ENCODE data around the gene FOXP1.

Gene FOXP1

GRCh38 chr3:71217640-71218222 lies 365.8 kb downstream of the FOXP1 start:
- Histone ChIP-seq H3K27me3 (ENCODE audit: control insufficient read depth in 1 of 2, insufficient read depth in 2 of 2, low read length in 2 of 2) (no peaks in the 10 kb centered on the region), H3K9ac (ENCODE audit: low read length in 2 of 2) (no peak overlapping the region), H3K4me1 (ENCODE audit: control insufficient read depth, insufficient read depth, low read length) (no peaks in the 10 kb centered on the region), H3K4me3 (ENCODE audit: low read length in 2 of 2) (no peak overlapping the region), H3K36me3 (ENCODE audit: control insufficient read depth in 2 of 2, insufficient read depth in 2 of 2, low read length in 2 of 2) (no peaks in the 10 kb centered on the region), H3K27ac (ENCODE audit: low read length) (no peak overlapping the region), H3K9me3 (ENCODE audit: control insufficient read depth in 2 of 2, low read length in 2 of 2) (no peaks in the 10 kb centered on the region)

GRCh38 chr3:71215351-71215750 lies 368.2 kb downstream of the FOXP1 start:
- Histone ChIP-seq H3K4me3 (ENCODE audit: low read length in 2 of 2) (no peak overlapping the region), H3K27ac (ENCODE audit: low read length) (no peak overlapping the region), H3K9ac (ENCODE audit: low read length in 2 of 2) (no peak overlapping the region), H3K4me1 (ENCODE audit: control insufficient read depth, insufficient read depth, low read length) (peaks cover 8% of the 10 kb centered on the region), H3K27me3 (ENCODE audit: control insufficient read depth in 1 of 2, insufficient read depth in 2 of 2, low read length in 2 of 2) (no peaks in the 10 kb centered on the region), H3K9me3 (ENCODE audit: control insufficient read depth in 2 of 2, low read length in 2 of 2) (no peaks in the 10 kb centered on the region), H3K36me3 (ENCODE audit: control insufficient read depth in 2 of 2, insufficient read depth in 2 of 2, low read length in 2 of 2) (no peaks in the 10 kb centered on the region)

- Histone ChIP-seq H3K36me3 (ENCODE audit: control insufficient read depth in 2 of 2, insufficient read depth in 2 of 2, low read length in 2 of 2) (no peaks in the 10 kb centered on the region), H3K9ac (ENCODE audit: low read length in 2 of 2) (no peak overlapping the region), H3K9me3 (ENCODE audit: control insufficient read depth in 2 of 2, low read length in 2 of 2) (no peaks in the 10 kb centered on the region), H3K4me3 (ENCODE audit: low read length in 2 of 2) (no peak overlapping the region), H3K27ac (ENCODE audit: low read length) (no peak overlapping the region), H3K4me1 (ENCODE audit: control insufficient read depth, insufficient read depth, low read length) (peaks cover 14% of the 10 kb centered on the region), H3K27me3 (ENCODE audit: control insufficient read depth in 1 of 2, insufficient read depth in 2 of 2, low read length in 2 of 2) (no peaks in the 10 kb centered on the region)
Measured at GRCh38 chr3:71214797-71215196, 368.7 kb downstream of the FOXP1 start.

- Histone ChIP-seq H3K36me3 (ENCODE audit: control insufficient read depth in 2 of 2, insufficient read depth in 2 of 2, low read length in 2 of 2) (no peaks in the 10 kb centered on the region), H3K9me3 (ENCODE audit: control insufficient read depth in 2 of 2, low read length in 2 of 2) (no peaks in the 10 kb centered on the region), H3K4me3 (ENCODE audit: low read length in 2 of 2) (no peak overlapping the region), H3K4me1 (ENCODE audit: control insufficient read depth, insufficient read depth, low read length) (peaks cover 17% of the 10 kb centered on the region), H3K27ac (ENCODE audit: low read length) (no peak overlapping the region), H3K27me3 (ENCODE audit: control insufficient read depth in 1 of 2, insufficient read depth in 2 of 2, low read length in 2 of 2) (no peaks in the 10 kb centered on the region), H3K9ac (ENCODE audit: low read length in 2 of 2) (no peak overlapping the region)
Measured at GRCh38 chr3:71214016-71214415, 369.5 kb downstream of the FOXP1 start.

- Histone ChIP-seq H3K36me3 (ENCODE audit: control insufficient read depth in 2 of 2, insufficient read depth in 2 of 2, low read length in 2 of 2) (no peaks in the 10 kb centered on the region), H3K9ac (ENCODE audit: low read length in 2 of 2) (peak overlapping the region in 1 of 2 donors; percentile 12), H3K4me1 (ENCODE audit: control insufficient read depth, insufficient read depth, low read length) (peaks cover 30% of the 10 kb centered on the region), H3K27me3 (ENCODE audit: control insufficient read depth in 1 of 2, insufficient read depth in 2 of 2, low read length in 2 of 2) (no peaks in the 10 kb centered on the region), H3K27ac (ENCODE audit: low read length) (peak overlapping the region; percentile 74), H3K4me3 (ENCODE audit: low read length in 2 of 2) (no peak overlapping the region), H3K9me3 (ENCODE audit: control insufficient read depth in 2 of 2, low read length in 2 of 2) (no peaks in the 10 kb centered on the region)
Measured at GRCh38 chr3:71211083-71211482, 372.4 kb downstream of the FOXP1 start.

GRCh38 chr3:71210257-71211007 lies 373.1 kb downstream of the FOXP1 start:
- Histone ChIP-seq H3K9me3 (ENCODE audit: control insufficient read depth in 2 of 2, low read length in 2 of 2) (no peaks in the 10 kb centered on the region), H3K4me1 (ENCODE audit: control insufficient read depth, insufficient read depth, low read length) (peaks cover 30% of the 10 kb centered on the region), H3K4me3 (ENCODE audit: low read length in 2 of 2) (no peak overlapping the region), H3K27me3 (ENCODE audit: control insufficient read depth in 1 of 2, insufficient read depth in 2 of 2, low read length in 2 of 2) (no peaks in the 10 kb centered on the region), H3K36me3 (ENCODE audit: control insufficient read depth in 2 of 2, insufficient read depth in 2 of 2, low read length in 2 of 2) (no peaks in the 10 kb centered on the region), H3K27ac (ENCODE audit: low read length) (peak overlapping the region; percentile 74), H3K9ac (ENCODE audit: low read length in 2 of 2) (peak overlapping the region; percentile 6 to 12)

- Histone ChIP-seq H3K9ac (ENCODE audit: low read length in 2 of 2) (no peak overlapping the region), H3K27me3 (ENCODE audit: control insufficient read depth in 1 of 2, insufficient read depth in 2 of 2, low read length in 2 of 2) (no peaks in the 10 kb centered on the region), H3K36me3 (ENCODE audit: control insufficient read depth in 2 of 2, insufficient read depth in 2 of 2, low read length in 2 of 2) (no peaks in the 10 kb centered on the region), H3K9me3 (ENCODE audit: control insufficient read depth in 2 of 2, low read length in 2 of 2) (no peaks in the 10 kb centered on the region), H3K4me1 (ENCODE audit: control insufficient read depth, insufficient read depth, low read length) (peaks cover 35% of the 10 kb centered on the region), H3K4me3 (ENCODE audit: low read length in 2 of 2) (no peak overlapping the region), H3K27ac (ENCODE audit: low read length) (peak overlapping the region; percentile 0)
Measured at GRCh38 chr3:71208211-71209095, 375.1 kb downstream of the FOXP1 start.

GRCh38 chr3:71207632-71208031 lies 375.9 kb downstream of the FOXP1 start:
- Histone ChIP-seq H3K27ac (ENCODE audit: low read length) (peak overlapping the region; percentile 0), H3K4me1 (ENCODE audit: control insufficient read depth, insufficient read depth, low read length) (peaks cover 41% of the 10 kb centered on the region), H3K9ac (ENCODE audit: low read length in 2 of 2) (no peak overlapping the region)

GRCh38 chr3:71206305-71207165 lies 377.0 kb downstream of the FOXP1 start:
- Histone ChIP-seq H3K9me3 (ENCODE audit: control insufficient read depth in 2 of 2, low read length in 2 of 2) (no peaks in the 10 kb centered on the region), H3K4me1 (ENCODE audit: control insufficient read depth, insufficient read depth, low read length) (peaks cover 48% of the 10 kb centered on the region), H3K9ac (ENCODE audit: low read length in 2 of 2) (no peak overlapping the region), H3K4me3 (ENCODE audit: low read length in 2 of 2) (no peak overlapping the region), H3K27ac (ENCODE audit: low read length) (no peak overlapping the region), H3K36me3 (ENCODE audit: control insufficient read depth in 2 of 2, insufficient read depth in 2 of 2, low read length in 2 of 2) (no peaks in the 10 kb centered on the region), H3K27me3 (ENCODE audit: control insufficient read depth in 1 of 2, insufficient read depth in 2 of 2, low read length in 2 of 2) (no peaks in the 10 kb centered on the region)

More at GRCh38 chr3:71207632-71208031, 375.9 kb downstream of the FOXP1 start:
- H3K9me3 ChIP-seq (ENCODE audit: control insufficient read depth in 2 of 2, low read length in 2 of 2), result no peaks in the 10 kb centered on the region
- no peaks in the 10 kb centered on the region for H3K27me3 ChIP-seq (ENCODE audit: control insufficient read depth in 1 of 2, insufficient read depth in 2 of 2, low read length in 2 of 2)
- H3K4me3 ChIP-seq (ENCODE audit: low read length in 2 of 2), result no peak overlapping the region
- no peaks in the 10 kb centered on the region for H3K36me3 ChIP-seq (ENCODE audit: control insufficient read depth in 2 of 2, insufficient read depth in 2 of 2, low read length in 2 of 2)

Data from stomach smooth muscle (tissue), 2 donors.